ENCODE results near the gene LSS. TPM values are rescaled to one million over a fixed set of nuclear protein-coding genes. Genes with fewer than 3 reads are reported as not detected.

LSS gene
- total RNA-seq, 2 donors from 2014 or later: 78.2 to 142 TPM

DNA sequence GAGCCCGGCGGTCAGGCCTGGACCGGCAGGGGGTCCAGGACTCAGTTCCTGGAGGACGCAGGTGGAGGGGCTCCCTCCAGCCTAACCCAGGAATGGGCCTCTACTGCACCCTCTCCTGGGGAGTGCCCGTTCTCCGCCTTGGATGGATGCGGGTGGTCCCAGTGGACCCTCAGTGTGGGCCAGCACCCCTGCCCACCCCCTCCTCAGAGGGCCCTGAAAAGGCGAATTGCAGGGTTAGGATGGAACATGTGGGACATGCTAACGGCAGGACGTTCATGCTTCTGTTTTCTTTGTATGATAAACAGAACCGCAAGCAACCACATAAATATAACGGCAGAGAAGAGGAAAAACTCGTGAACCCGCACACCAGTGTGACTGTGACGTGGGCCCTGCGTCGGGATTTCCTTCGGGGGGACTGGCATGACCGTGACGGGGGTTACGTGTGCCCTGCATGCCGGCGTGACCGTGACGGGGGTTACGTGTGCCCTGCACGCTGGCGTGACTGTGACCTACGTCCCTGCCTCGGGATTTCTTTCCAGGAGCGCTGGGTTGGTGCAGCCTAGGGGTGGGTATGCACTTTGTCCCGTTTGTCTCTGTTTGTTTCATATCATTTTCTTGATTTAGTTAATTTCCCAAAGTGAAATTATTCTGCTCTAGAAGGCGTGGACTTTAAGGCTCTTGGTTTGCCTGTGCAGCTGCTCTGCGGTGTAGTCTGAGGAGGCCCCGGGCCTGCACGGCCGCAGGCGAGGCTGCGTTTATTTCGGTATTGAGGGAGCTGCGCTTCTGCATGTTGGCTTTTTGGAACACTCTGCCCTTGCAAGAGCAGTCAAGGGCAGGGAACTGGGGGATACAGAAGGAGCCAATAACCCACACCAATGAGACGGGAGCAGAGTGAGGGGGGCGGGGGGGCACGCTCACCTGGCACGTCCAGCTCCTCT, 76.3 kb downstream of the LSS start:
- Histone ChIP-seq H3K4me1 (no peaks in the 10 kb centered on the region), H3K9ac (ENCODE audit: low read depth in 2 of 2, low read length in 2 of 2) (no peak overlapping the region), H3K4me3 (peak overlapping the region; percentile 8), H3K27me3 (no peaks in the 10 kb centered on the region), H3K36me3 (no peaks in the 10 kb centered on the region), H3K9me3 (no peaks in the 10 kb centered on the region), H3K27ac (no peak overlapping the region)
- TF ChIP-seq, protein P1, sequence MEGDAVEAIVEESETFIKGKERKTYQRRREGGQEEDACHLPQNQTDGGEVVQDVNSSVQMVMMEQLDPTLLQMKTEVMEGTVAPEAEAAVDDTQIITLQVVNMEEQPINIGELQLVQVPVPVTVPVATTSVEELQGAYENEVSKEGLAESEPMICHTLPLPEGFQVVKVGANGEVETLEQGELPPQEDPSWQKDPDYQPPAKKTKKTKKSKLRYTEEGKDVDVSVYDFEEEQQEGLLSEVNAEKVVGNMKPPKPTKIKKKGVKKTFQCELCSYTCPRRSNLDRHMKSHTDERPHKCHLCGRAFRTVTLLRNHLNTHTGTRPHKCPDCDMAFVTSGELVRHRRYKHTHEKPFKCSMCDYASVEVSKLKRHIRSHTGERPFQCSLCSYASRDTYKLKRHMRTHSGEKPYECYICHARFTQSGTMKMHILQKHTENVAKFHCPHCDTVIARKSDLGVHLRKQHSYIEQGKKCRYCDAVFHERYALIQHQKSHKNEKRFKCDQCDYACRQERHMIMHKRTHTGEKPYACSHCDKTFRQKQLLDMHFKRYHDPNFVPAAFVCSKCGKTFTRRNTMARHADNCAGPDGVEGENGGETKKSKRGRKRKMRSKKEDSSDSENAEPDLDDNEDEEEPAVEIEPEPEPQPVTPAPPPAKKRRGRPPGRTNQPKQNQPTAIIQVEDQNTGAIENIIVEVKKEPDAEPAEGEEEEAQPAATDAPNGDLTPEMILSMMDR (IDR thresholded peaks at IDR 0.05): no peak
- DNase-seq: no peak
- intact Hi-C loops (cut with DNase I): no loop called here

DNA sequence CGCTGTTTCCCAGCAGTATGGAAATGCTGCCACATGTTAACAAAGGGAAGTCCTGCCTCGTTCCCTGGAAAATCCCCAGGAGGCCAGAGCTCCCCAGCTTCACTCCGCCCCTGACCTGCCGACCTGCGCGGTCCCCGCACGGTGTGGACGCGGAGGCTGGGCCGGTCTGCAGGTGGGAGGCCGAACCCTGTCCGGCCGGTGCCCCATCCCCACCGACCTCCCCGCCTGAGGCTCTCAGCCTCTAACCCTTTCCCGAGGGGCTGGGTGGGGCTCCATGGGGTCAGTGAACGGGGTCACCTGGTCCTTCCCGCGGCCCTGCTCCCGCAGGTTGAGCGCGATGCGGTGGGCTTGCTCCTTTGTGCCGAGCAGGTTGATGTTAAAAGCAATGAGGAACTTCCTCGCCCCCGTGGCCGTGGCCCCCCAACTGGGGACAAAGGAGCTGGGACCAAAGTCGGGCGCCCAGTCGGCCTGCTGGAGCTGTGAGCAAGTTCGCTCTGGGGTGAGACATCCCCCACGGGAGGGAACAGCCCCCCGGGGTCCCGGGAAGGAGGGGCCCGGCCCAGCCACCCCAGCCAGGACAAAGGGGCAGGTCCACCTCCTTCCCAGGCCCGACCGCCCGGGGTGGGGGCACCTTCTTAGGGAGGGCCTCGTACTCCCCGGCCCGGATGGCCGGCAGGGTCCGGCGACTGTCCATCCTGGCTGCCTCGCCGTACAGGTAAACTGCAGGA, 77.1 kb downstream of the LSS start:
- no peak overlapping the region for H3K4me3 ChIP-seq
- no peaks in the 10 kb centered on the region for H3K9me3 ChIP-seq
- no peak overlapping the region for H3K9ac ChIP-seq (ENCODE audit: low read depth in 2 of 2, low read length in 2 of 2)
- intact Hi-C loops (cut with DNase I): no loop called here
- no peaks in the 10 kb centered on the region for H3K27me3 ChIP-seq
- H3K27ac ChIP-seq: no peak overlapping the region
- DNase-seq: no peak
- TF ChIP-seq, protein P1 (IDR thresholded peaks at IDR 0.05): no peak
- no peaks in the 10 kb centered on the region for H3K4me1 ChIP-seq
- H3K36me3 ChIP-seq: no peaks in the 10 kb centered on the region

DNA sequence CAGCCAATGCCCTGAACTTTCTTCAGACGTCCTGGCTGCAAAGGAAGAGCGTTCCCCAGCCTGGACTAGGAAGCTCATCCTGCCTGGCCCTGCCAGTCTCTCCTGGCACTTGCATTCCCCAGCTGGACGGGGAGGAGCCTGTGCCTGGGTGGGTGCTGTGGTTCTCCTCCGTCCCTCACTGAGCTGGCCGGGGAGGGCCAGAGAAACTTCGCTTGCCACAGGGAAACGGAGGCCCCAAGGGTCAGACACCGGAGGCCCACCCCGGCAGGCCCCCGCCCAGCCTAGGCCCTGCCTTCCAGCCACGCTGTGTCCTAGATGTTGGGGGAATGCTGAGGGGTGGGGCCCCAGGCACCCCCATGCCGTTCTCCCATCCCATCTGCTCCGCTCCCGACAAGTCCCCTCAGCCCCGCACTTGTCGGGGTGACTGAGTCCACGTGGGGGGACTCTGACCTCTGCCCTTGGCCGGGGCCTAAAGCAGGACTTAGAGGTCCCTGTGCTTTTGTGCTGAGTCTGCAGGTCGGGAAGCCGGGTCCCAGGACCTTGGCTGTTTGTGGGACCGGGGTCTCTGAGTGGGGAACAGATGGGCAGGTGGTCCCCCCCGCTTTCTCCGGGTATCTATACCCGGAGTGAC, 78.0 kb downstream of the LSS start:
- Histone ChIP-seq H3K27ac (no peak overlapping the region), H3K36me3 (no peaks in the 10 kb centered on the region), H3K27me3 (no peaks in the 10 kb centered on the region), H3K4me3 (no peak overlapping the region), H3K4me1 (no peaks in the 10 kb centered on the region), H3K9me3 (no peaks in the 10 kb centered on the region), H3K9ac (ENCODE audit: low read depth in 2 of 2, low read length in 2 of 2) (no peak overlapping the region)
- TF ChIP-seq, protein P1 (IDR thresholded peaks at IDR 0.05): no peak
- intact Hi-C loops (cut with DNase I): no loop called here
- no peak for DNase-seq

DNA sequence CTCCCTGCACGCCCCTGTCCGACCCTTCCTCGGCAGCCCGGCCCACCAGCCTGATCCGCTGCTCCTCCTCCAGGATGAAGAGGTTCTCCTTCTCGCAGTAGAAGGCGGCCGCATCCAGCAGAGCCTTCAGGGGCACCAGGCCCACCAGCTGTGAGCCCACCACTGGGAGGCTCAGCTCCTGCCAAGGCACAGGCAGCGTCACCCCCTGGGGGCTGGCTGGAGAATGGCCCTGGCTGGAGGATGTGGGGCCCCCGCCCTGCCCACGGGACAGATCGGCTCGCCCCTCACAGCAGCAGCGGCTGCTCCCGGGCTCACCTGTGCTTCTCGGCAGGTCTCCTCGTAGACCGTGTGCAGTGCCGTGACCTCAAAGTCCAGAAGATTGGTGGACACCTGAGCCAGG, 78.5 kb downstream of the LSS start:
- intact Hi-C loops (cut with DNase I): no loop called here
- no peak for DNase-seq
- Histone ChIP-seq H3K27me3 (no peaks in the 10 kb centered on the region), H3K36me3 (no peaks in the 10 kb centered on the region), H3K4me3 (no peak overlapping the region), H3K9me3 (no peaks in the 10 kb centered on the region), H3K9ac (ENCODE audit: low read depth in 2 of 2, low read length in 2 of 2) (no peak overlapping the region), H3K4me1 (no peaks in the 10 kb centered on the region), H3K27ac (no peak overlapping the region)
- TF ChIP-seq, protein P1 (IDR thresholded peaks at IDR 0.05): no peak

DNA sequence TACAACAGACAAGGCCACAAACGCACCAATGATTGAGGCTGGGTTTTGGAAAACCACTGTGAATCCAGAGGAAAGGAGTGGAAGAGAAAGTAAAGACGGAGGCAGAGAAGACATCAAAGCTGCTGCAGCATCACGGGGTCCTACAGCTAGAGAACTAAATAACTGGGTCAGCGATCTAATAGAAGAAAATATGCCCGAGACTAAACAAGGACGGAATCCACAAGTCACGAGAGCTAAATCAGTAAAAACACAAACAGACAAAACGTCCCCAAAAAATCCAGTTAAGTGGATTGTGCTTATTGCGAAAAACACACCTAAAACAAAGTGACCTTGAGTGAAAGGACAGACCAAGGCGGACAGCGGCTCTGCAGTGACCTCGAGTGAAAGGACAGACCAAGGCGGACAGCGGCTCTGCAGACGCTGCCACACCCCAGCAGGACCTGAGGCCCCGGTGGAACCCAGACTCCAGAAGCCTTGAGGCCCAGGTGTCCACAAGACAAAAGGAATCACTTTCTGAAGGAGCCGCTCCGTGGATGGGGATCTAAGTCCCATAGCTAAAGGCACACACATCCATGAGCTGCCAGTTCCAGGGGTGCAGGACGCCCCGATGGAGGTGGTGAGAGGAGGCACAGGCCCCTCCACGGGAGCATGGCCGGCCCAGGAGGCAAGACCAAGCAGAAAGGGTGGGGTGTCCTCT, 79.2 kb downstream of the LSS start:
- no peak overlapping the region for H3K4me3 ChIP-seq
- H3K36me3 ChIP-seq: no peaks in the 10 kb centered on the region
- no peaks in the 10 kb centered on the region for H3K9me3 ChIP-seq
- H3K27ac ChIP-seq: no peak overlapping the region
- no peaks in the 10 kb centered on the region for H3K4me1 ChIP-seq
- intact Hi-C loops (cut with DNase I): no loop called here
- H3K27me3 ChIP-seq: no peaks in the 10 kb centered on the region
- TF ChIP-seq, protein P1 (IDR thresholded peaks at IDR 0.05): no peak
- no peak for DNase-seq
- no peak overlapping the region for H3K9ac ChIP-seq (ENCODE audit: low read depth in 2 of 2, low read length in 2 of 2)

Data from colonic mucosa (tissue), 4 donors.